KOPT-K1 (cell line): ENCODE data around the gene DEFB114.

Experiments used
- H3K27ac ChIP-seq: fragments of 200-600 bp; sonication (generic); 2 replicates; pipeline ENCODE4 v1.5.1; 2016; ENCODE audit warnings: antibody characterized with exemption, mild to moderate bottlenecking, low read depth, low read length; ENCODE audit not compliant: poor library complexity, severe bottlenecking
- H3K36me3 ChIP-seq: fragments of 200-600 bp; sonication (generic); 2 replicates; pipeline ENCODE4 v1.5.1; 2017; ENCODE audit warnings: antibody characterized with exemption, mild to moderate bottlenecking, low read length, moderate library complexity; ENCODE audit not compliant: insufficient read depth
- H3K9me3 ChIP-seq: fragments of 200-600 bp; sonication (generic); 2 replicates; pipeline ENCODE4 v1.5.1; 2017; ENCODE audit warnings: antibody characterized with exemption, low read length, mild to moderate bottlenecking; ENCODE audit not compliant: insufficient read depth, poor library complexity, severe bottlenecking

DEFB114 gene

GRCh38 chr6:49964064-49964463, at the start of gene DEFB114:
Gene DEFB114 (minus strand): TSS chr6:49964164. CDS start chr6:49964105, 59 bp downstream.
- Histone ChIP-seq H3K36me3 (no peaks in the 10 kb centered on the region), H3K27ac (no peak within 1 kb of the TSS), H3K9me3 (no peaks in the 10 kb centered on the region)

GRCh38 chr6:50007819-50008218, 43.9 kb upstream of the DEFB114 start:
- no peak overlapping the region for H3K27ac ChIP-seq
- H3K9me3 ChIP-seq = no peaks in the 10 kb centered on the region
- H3K36me3 ChIP-seq = no peaks in the 10 kb centered on the region

- Histone ChIP-seq H3K9me3 (no peaks in the 10 kb centered on the region), H3K36me3 (no peaks in the 10 kb centered on the region), H3K27ac (no peak overlapping the region)
Measured at GRCh38 chr6:50003139-50003538, 39.2 kb upstream of the DEFB114 start.

- Histone ChIP-seq H3K36me3 (no peaks in the 10 kb centered on the region), H3K9me3 (no peaks in the 10 kb centered on the region), H3K27ac (no peak overlapping the region)
Measured at GRCh38 chr6:49995278-49995677, 31.3 kb upstream of the DEFB114 start.

GRCh38 chr6:49988900-49989299, 24.9 kb upstream of the DEFB114 start:
- Histone ChIP-seq H3K36me3 (no peaks in the 10 kb centered on the region), H3K27ac (no peak overlapping the region), H3K9me3 (no peaks in the 10 kb centered on the region)

GRCh38 chr6:49987749-49988148, 23.8 kb upstream of the DEFB114 start:
- Histone ChIP-seq H3K36me3 (no peaks in the 10 kb centered on the region), H3K27ac (no peak overlapping the region), H3K9me3 (no peaks in the 10 kb centered on the region)

- no peak overlapping the region for H3K27ac ChIP-seq
- H3K36me3 ChIP-seq = no peaks in the 10 kb centered on the region
- no peaks in the 10 kb centered on the region for H3K9me3 ChIP-seq
Measured at GRCh38 chr6:49986551-49986950, 22.6 kb upstream of the DEFB114 start.

GRCh38 chr6:49982046-49982445, 18.1 kb upstream of the DEFB114 start:
- H3K9me3 ChIP-seq = no peaks in the 10 kb centered on the region
- no peak overlapping the region for H3K27ac ChIP-seq
- H3K36me3 ChIP-seq = no peaks in the 10 kb centered on the region

GRCh38 chr6:49980898-49981297, 16.9 kb upstream of the DEFB114 start:
- Histone ChIP-seq H3K36me3 (no peaks in the 10 kb centered on the region), H3K27ac (no peak overlapping the region), H3K9me3 (no peaks in the 10 kb centered on the region)

GRCh38 chr6:49979584-49979983, 15.6 kb upstream of the DEFB114 start:
- no peak overlapping the region for H3K27ac ChIP-seq
- no peaks in the 10 kb centered on the region for H3K36me3 ChIP-seq
- no peaks in the 10 kb centered on the region for H3K9me3 ChIP-seq

- Histone ChIP-seq H3K9me3 (no peaks in the 10 kb centered on the region), H3K27ac (no peak overlapping the region), H3K36me3 (no peaks in the 10 kb centered on the region)
Measured at GRCh38 chr6:49978332-49979226, 14.6 kb upstream of the DEFB114 start.

- Histone ChIP-seq H3K36me3 (no peaks in the 10 kb centered on the region), H3K27ac (no peak within 1 kb of the TSS), H3K9me3 (no peaks in the 10 kb centered on the region)
Measured at GRCh38 chr6:49969605-49970004, 5.6 kb upstream of the DEFB114 start, which contains the start of gene DEFB113. Gene DEFB113 (minus strand): TSS chr6:49969625. CDS start chr6:49969625, 0 bp downstream.

GRCh38 chr6:49966823-49967222, 2.9 kb upstream of the DEFB114 start:
- H3K36me3 ChIP-seq = no peaks in the 10 kb centered on the region
- H3K9me3 ChIP-seq = no peaks in the 10 kb centered on the region
- no peak overlapping the region for H3K27ac ChIP-seq

- no peaks in the 10 kb centered on the region for H3K9me3 ChIP-seq
- no peak overlapping the region for H3K27ac ChIP-seq
- H3K36me3 ChIP-seq = no peaks in the 10 kb centered on the region
Measured at GRCh38 chr6:49966334-49966733, 2.4 kb upstream of the DEFB114 start.

- Histone ChIP-seq H3K27ac (no peak overlapping the region), H3K9me3 (no peaks in the 10 kb centered on the region), H3K36me3 (no peaks in the 10 kb centered on the region)
Measured at GRCh38 chr6:49958180-49958579, 5.8 kb downstream of the DEFB114 start.

GRCh38 chr6:49955847-49956246, 8.1 kb downstream of the DEFB114 start:
- Histone ChIP-seq H3K27ac (no peak overlapping the region), H3K36me3 (no peaks in the 10 kb centered on the region), H3K9me3 (no peaks in the 10 kb centered on the region)
